IPS-18c (cell line): ENCODE data around the gene KLHL22.
"Not testable (repeated sequence)": the region's sequence is repeated elsewhere in the genome, so short reads cannot be mapped to it uniquely, and the experiment has no call there.

Source experiments
- H3K4me3 ChIP-seq: 2 replicates; pipeline ENCODE4 v1.7.0; 2013; ENCODE audit warnings: low read depth, mild to moderate bottlenecking, low read length, moderate library complexity; ENCODE audit not compliant: insufficient read depth
- H3K9me3 ChIP-seq: one replicate; pipeline ENCODE4 v1.6.1; 2013; ENCODE audit warnings: mild to moderate bottlenecking, low read length, moderate library complexity; ENCODE audit not compliant: control insufficient read depth, insufficient read depth

KLHL22 gene

DNA sequence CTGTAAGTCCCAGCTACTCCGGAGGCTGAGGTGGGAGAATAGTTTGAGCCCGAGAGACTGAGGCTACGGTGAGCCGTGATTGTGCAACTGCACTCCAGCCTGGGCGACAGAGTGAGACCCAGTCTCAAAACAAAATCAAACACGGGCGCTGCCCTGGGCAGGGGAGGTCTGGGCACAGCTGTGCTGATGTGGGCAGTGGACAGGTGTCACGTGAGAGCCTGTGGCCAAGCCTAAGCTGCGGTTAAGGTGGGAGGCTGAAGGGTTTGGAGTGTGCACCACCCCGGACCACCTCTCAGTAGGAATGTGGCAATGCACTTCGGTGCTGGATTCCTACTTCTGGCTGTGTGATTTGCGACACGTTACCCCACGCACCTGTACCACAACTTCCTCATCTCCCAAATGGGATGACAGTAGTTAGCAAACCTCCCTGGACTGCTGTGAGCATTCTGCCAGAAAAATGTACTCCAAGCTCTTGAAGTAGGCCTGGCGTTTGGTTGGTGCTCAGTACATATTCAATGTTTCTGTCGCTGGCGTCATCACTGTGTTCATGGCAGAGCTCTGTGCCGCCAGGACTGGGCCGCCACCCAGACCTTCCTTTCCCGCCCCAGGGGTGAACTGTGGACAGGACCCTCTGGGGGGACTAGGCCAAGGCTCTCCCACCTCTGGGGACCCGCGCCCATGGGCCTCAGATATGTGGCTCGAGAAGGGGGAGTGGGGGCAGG lies 102.5 kb downstream of the KLHL22 start:
- Histone ChIP-seq H3K9me3 (no peaks in the 10 kb centered on the region), H3K4me3 (peak overlapping the region; percentile 97)

- not testable (repeated sequence) for H3K9me3 ChIP-seq, H3K4me3 ChIP-seq
Measured at GRCh38 chr22:20392365-20392881, 103.2 kb downstream of the KLHL22 start.
